ENCODE results near the gene LSM2. TPM values are rescaled to one million over a fixed set of nuclear protein-coding genes. Genes with fewer than 3 reads are reported as not detected.
A peak's percentile ranks its signal among the peaks of the same experiment; 100 is the strongest.
"Not testable (repeated sequence)": the region's sequence is repeated elsewhere in the genome, so short reads cannot be mapped to it uniquely, and the experiment has no call there.

The LSM2 gene
- total and polyA plus RNA-seq, 8 donors: 11.0 to 27.3 (median 21.4) TPM

GRCh38 chr6:31819871-31820299, 13.1 kb upstream of the LSM2 start:
- no peak for FAIRE-seq
- no peak for DNase-seq
- TF ChIP-seq CTCF (IDR thresholded peaks at IDR 0.05): no peak
- Histone ChIP-seq H3K4me3 (no peak overlapping the region), H3K36me3 (no peaks in the 10 kb centered on the region), H3K4me1 (peaks cover 23 to 36% (median 35%) of the 10 kb centered on the region in 3 donors), H3K9me3 (no peaks in the 10 kb centered on the region), H3K27ac (peak overlapping the region in 1 of 4 donors; percentile 64), H3K27me3 (no peaks in the 10 kb centered on the region)
- intact Hi-C loops (cut with DNase I): no loop called here
- ATAC-seq: no peak

GRCh38 chr6:31817929-31818511, 11.3 kb upstream of the LSM2 start:
- H3K9me3 ChIP-seq; FAIRE-seq; H3K36me3 ChIP-seq; ATAC-seq; intact Hi-C loops (cut with DNase I); H3K27me3 ChIP-seq: not testable (repeated sequence)
- 48 to 57% methylated on average over 8 of the region's 8 CpGs for WGBS, 2 donors
- peak in 2 of 6 donors; percentile 45 to 87 for DNase-seq
- Histone ChIP-seq H3K4me1 (peaks cover 19 to 30% (median 23%) of the 10 kb centered on the region in 3 donors), H3K27ac (peak overlapping the region in 2 of 4 donors; percentile 15 to 64), H3K4me3 (peak overlapping the region in 3 of 4 donors; percentile 9 to 44 (median 24))

GRCh38 chr6:31817133-31817928, 10.6 kb upstream of the LSM2 start:
- 26 to 57% methylated on average over 14 to 15 of the region's 37 CpGs for WGBS, 2 donors
- H3K36me3 ChIP-seq; FAIRE-seq; H3K9me3 ChIP-seq; H3K27me3 ChIP-seq; intact Hi-C loops (cut with DNase I): not testable (repeated sequence)
- ATAC-seq (peak in 2 of 4 donors; percentile 6 to 7), DNase-seq (peak in 1 of 6 donors; percentile 89)
- H3K4me3 ChIP-seq: peak overlapping the region in 3 of 4 donors; percentile 9 to 44 (median 24)
- H3K27ac ChIP-seq: peak overlapping the region in 2 of 4 donors; percentile 64
- peaks cover 12 to 26% (median 22%) of the 10 kb centered on the region in 3 donors for H3K4me1 ChIP-seq

GRCh38 chr6:31815025-31815838, 8.5 kb upstream of the LSM2 start, which contains the start of the genes HSPA1A and HSPA1L:
Gene HSPA1A, plus strand, starts transcription at chr6:31815543. Its CDS starts 214 bp downstream, at chr6:31815757.
Gene HSPA1L, minus strand, starts transcription at chr6:31815283. Its CDS starts 3,311 bp downstream, at chr6:31811972.
- 0% methylated on average over 47 to 56 of the region's 56 CpGs for WGBS, 2 donors
- ATAC-seq: peak; percentile 36 to 85 (median 72)
- no peaks in the 10 kb centered on the region for H3K27me3 ChIP-seq

GRCh38 chr6:31814677-31815024, 7.9 kb upstream of the LSM2 start:
- peak; percentile 23 to 85 (median 65) for ATAC-seq
- intact Hi-C loops (cut with DNase I): no loop called here
- H3K4me3 ChIP-seq: peak overlapping the region in 3 of 4 donors; percentile 8 to 44 (median 43)
- WGBS, 2 donors: 0% methylated on average over 13 of the region's 13 CpGs
- peak overlapping the region; percentile 78 to 100 (median 94) for H3K27ac ChIP-seq
- no peaks in the 10 kb centered on the region for H3K27me3 ChIP-seq
- H3K36me3 ChIP-seq: no peaks in the 10 kb centered on the region
- FAIRE-seq: no peak
- H3K9me3 ChIP-seq: no peaks in the 10 kb centered on the region
- peak in 5 of 6 donors; percentile 93 to 97 (median 95) for DNase-seq
- no peak for TF ChIP-seq CTCF (IDR thresholded peaks at IDR 0.05)
- H3K4me1 ChIP-seq: peaks cover 0 to 18% (median 16%) of the 10 kb centered on the region in 3 donors

More at GRCh38 chr6:31815025-31815838, 8.5 kb upstream of the LSM2 start, which contains the start of the genes HSPA1A and HSPA1L:
- no peaks in the 10 kb centered on the region for H3K36me3 ChIP-seq
- DNase-seq (peak; percentile 90 to 97 (median 94)), FAIRE-seq (no peak)
- intact Hi-C loops (cut with DNase I): no loop called here
- no peak for TF ChIP-seq CTCF (IDR thresholded peaks at IDR 0.05)
- peak within 1 kb of the TSS; percentile 78 to 100 (median 94) for H3K27ac ChIP-seq
- H3K9me3 ChIP-seq: no peaks in the 10 kb centered on the region
- H3K4me1 ChIP-seq: peaks cover 3 to 18% (median 16%) of the 10 kb centered on the region in 3 donors
- peak within 1 kb of the TSS in 3 of 4 donors; percentile 33 to 44 (median 43) for H3K4me3 ChIP-seq
